OCI-M1 (cell line): Measurements from ENCODE around the gene NAA40.
A peak's percentile ranks its signal among the peaks of the same experiment; 100 is the strongest.

ENCODE experiments used
- DNase-seq: peaks from one replicate; lab custom pipeline; 2025; lab: John Stamatoyannopoulos, UW

Gene NAA40

DNA sequence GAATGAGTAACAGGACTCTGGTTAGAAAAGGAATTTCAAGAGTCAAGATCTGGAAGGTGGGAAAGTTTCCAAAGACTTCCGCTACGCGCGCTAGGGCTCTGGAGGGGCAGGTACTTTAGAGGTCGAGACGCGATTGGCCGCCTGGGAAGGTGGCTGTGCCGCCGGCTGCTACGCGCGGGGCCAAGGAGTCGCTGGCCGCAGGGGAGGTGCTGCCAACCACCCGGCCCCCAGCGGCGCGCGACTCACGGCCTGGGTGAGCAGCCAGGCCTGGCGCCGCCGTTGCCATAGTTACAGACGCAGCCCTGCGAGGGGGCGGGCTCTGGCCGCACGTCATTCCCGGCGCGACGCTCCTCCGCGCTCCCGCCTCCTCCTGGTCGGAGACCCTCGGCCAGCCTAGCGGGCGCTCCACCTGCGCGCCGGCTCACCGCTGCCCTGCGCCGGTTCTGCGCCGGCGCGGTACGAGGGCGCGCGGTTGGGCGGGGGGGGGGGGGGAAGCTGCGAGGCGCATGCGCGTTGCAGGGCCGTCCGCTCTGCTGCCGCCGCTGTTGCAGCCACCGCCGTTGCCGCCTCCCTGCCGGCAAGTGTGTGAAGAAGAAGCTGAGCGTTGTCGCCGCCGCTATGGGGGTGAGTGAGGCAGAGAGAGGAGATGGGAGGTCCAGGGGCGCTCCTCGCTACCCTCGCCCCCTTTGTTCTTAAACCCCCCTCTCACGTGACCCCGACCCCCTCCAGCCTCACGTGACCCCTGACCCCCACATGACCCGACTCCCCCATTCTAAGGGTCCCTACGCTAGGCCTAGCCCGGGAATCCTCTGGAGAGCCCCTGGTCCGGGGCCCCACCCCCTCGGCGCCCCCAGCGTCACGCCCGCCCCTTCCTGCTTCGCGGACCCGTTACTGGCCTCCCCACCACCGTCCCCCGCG lies at the start of gene NAA40:
TSS of gene NAA40 (plus strand) at position 524 of the 918 bp plus-strand sequence. CDS start at position 619, 95 bp downstream.
- DNase-seq = peak; percentile 97

DNA sequence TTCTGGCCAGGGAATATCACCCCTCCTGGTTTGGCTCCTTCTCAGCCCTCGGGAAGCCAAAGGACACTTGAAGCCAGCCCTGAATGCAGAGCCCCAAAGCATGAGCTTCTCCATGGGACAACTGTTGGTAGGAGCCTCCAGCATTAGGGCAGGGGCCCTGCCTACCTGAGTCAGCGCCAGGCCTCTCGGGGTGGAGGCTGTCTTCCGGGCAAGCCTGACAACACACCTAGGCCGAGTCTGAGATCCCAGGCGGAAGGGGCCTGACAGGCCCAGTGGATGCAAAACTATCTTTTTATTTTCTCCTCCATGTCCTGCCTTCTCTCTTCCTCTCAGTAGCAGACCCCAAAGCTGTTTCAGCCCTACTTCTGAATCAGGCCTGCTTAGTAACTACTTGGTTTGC lies 49.5 kb upstream of the NAA40 start:
- no peak for DNase-seq

DNA sequence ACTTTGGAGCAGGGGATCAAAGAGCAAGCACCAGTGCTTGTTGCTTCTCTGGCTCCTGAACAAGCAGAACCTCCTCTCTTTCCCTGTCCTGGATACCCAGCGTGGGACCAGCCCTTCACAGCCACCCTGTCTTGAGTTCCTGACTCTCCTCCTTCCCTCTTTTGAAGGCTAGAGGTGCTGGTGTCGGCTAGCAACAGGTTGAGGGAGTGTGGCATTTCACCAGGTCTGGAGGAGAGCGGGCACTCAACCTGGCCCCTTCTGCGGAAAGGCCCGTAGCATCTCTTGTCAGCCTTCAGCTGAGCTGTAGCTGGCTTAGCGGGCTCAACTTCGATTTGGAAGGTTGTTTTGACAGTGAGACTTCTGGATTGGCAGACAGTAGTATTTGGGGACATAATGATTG lies 48.4 kb upstream of the NAA40 start:
- DNase-seq = no peak

DNA sequence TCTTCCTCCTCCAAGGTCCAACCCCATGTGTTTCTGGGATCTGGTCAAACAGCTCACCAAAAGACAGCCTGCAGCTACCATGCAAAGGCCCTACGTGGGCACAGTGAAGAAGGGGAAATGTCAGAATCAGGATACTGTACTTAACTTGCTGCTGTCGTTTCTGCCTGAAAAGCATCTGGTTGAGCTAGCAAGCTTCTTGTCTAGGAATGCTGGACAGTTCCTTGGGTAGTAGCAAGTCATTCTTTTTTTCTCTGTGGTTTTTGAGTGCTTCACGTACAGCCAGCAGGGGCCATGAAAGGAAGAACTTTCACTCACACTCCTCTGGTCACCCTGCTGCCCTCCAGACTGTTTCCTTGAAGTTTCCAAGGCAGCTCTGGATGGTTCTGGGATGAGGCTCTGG lies 46.6 kb upstream of the NAA40 start:
- DNase-seq = peak; percentile 8

DNA sequence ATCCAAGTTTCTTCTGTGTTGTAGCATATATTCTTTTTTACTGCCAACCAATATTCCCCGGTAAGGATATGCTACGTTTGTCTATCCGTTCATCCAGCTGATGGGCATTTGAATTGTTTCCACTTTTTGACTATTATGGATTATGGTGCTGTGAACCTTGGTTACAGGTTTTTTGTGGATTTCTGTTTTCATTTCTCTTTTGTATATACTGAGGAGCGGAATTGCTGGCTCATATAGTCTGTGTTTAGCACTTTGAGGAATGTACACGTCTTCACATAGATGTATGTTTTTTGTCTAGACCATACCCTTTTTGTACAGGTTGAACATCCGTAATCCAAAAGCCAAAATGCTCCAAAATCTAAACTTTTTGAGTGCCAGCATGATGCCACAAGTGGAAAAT lies 45.4 kb upstream of the NAA40 start:
- DNase-seq = no peak

GRCh38 chr11:63896071-63896470 lies 42.7 kb upstream of the NAA40 start:
- no peak for DNase-seq

- DNase-seq = no peak
Measured at GRCh38 chr11:63897459-63898146, 41.2 kb upstream of the NAA40 start.

- DNase-seq = no peak
Measured at GRCh38 chr11:63901660-63902059, 37.1 kb upstream of the NAA40 start.

DNA sequence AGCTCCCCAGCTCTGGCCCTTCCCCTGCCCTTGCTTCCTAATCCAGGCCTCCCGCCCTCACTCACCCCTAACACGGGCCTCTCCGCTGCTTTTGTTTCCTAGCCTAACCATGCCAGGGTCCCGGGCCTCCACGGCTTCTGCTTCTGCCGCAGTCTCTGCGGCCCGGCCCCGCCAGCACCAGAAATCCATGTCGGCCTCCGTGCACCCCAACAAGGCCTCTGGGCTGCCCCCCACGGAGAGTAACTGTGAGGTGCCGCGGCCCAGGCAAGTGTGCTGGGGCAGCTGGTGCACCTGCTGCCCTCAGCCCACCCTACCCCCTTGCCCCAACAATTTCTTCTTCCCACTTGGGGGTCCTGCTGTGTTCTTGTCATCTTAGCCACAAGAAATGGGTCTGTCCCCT lies 34.9 kb upstream of the NAA40 start:
- no peak for DNase-seq

DNA sequence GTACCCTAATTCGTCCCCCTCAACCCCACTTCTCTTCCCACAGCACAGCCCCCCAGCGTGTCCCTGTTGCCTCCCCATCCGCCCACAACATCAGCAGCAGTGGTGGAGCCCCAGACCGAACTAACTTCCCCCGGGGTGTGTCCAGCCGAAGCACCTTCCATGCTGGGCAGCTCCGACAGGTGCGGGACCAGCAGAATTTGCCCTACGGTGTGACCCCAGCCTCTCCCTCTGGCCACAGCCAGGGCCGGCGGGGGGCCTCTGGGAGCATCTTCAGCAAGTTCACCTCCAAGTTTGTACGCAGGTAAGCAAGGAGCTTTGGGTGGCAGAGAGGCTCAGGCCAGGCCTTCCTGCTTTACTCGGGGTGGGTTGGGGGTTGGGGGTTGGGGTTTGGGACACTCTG lies 34.1 kb upstream of the NAA40 start:
- no peak for DNase-seq

- DNase-seq = no peak
Measured at GRCh38 chr11:63905179-63905578, 33.6 kb upstream of the NAA40 start.

GRCh38 chr11:63906087-63906486 lies 32.7 kb upstream of the NAA40 start:
- DNase-seq = no peak

DNA sequence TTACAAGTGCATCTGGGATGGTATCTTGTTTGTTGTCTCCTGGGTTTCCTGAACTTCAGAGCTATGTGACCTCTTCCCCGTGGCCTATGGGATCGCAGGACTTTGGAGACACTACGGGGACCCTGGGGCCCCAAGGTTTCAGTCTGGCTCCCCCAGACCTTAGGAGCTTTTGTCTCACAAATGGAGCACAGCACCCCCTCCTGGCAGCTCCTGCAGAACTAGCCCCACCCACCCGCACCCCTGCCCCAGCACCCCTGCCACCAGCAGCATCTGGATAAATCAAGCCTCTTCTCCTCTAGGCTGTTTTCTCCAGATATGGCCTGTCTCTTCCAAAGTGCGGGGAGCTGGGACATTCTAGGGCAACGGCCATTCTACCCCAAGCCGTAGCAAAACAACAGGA lies 32.2 kb upstream of the NAA40 start:
- DNase-seq = peak; percentile 16

DNA sequence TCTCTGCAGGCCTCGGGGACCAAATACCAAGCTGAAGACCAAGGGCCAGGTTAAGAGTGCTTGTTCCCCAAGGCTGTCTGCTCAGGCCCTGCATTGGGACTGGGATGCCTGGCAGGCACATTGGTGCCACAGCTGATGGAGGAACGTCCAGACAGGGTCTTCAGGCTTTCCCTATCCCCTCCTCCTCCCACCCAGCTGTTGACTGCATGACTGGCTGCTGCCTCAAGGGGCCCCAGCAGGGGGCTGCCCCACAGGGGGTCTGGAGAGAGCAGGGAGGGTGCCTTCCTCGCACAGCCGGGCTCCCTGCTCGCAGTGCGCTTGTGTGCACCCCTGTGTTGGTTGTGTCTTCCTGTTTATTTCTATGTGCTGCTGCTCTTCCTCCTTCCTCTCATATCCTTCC lies 31.7 kb upstream of the NAA40 start:
- no peak for DNase-seq

DNA sequence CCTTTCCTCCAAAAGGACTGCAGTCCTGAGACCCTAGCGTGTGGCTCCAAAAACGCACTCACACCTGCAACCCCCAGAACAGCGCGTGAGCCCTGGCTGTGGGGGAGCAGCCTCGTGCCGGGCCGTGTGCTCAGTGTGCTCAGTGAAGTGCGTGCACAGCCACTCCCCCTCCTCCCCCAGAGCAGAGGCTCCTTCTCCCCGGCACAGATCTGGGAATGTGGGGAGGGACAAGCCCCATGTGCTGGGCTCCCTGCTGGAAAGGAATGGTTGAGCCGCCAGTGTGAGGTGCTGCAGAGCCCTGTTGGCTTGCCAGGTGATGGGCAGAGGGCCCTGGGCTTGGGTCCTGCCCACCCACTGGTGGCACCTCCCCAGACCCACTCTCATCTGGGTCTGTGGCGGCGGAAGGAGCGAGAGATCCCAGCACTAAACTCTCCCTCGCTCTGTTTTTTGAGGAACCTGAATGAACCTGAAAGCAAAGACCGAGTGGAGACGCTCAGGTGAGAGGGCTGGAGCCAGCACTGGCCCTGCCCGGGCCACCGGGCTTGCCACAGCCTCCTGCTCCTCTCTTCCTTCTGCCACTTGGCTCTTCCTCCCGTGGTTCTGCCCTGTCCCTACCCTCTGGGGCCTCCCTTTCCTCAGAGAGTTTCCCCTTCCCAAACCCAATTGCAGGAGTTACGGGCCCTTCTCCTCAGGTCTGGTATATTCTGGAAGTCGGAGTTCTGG lies 30.8 kb upstream of the NAA40 start:
- no peak for DNase-seq

- DNase-seq = no peak
Measured at GRCh38 chr11:63908631-63909401, 30.0 kb upstream of the NAA40 start.

GRCh38 chr11:63909591-63910506 lies 29.0 kb upstream of the NAA40 start:
- no peak for DNase-seq

DNA sequence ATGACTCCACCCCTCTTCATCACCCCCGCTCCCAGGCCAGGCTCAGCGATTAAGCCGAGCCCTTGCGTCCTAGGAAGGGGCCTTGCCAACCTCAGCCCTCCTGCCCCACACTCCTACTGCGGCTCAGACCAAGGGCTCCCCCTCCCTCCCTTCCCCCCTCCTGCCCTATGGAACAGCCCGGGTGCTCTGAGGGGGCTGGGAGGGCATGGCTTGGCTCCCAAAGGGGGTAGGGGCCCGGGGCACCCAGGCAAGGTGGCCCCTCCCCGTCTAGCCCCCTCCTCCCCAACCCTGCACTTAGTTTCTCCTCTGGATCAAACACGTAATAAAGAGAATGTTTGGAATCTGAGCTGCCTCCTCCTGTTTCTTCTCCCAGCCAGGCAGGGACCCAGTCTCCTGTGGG lies 28.1 kb upstream of the NAA40 start:
- no peak for DNase-seq

DNA sequence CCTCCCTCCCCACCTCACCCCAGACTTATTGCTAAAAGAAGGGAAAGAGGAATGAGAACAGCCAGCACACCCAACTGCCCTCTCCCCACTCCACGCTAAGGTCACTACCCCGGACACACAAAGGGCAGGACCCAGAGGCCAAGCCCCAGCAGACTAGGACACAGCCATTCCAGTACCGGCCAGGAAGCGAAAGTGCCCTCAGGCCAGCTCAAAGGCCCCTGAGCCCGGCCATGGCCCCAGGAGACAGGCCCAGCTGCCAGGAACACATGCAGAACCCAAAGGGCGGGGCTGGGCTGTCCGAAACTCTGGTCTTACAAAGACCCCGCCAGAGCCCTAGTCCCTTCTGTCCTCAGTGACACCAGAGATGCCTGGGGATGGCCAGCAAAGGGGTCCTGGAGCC lies 27.4 kb upstream of the NAA40 start:
- no peak for DNase-seq

- DNase-seq = no peak
Measured at GRCh38 chr11:63911876-63912275, 26.9 kb upstream of the NAA40 start.

GRCh38 chr11:63912678-63913077 lies 26.1 kb upstream of the NAA40 start:
- DNase-seq = no peak
